ENCODE results near the gene IZUMO1R. TPM values are rescaled to one million over a fixed set of nuclear protein-coding genes. Genes with fewer than 3 reads are reported as not detected.

The IZUMO1R gene
- total RNA-seq, 4 donors from 2014 or later: not detected

- TF ChIP-seq CTCF (IDR thresholded peaks at IDR 0.05): no peak
- DNase-seq (ENCODE audit: low spot score): no peak
Measured at GRCh38 chr11:94308024-94308423, 3.6 kb downstream of the IZUMO1R start.

GRCh38 chr11:94309757-94310156, 5.4 kb downstream of the IZUMO1R start:
- no peak for ATAC-seq (ENCODE audit: low FRiP score)
- no peak for DNase-seq (ENCODE audit: low spot score)
- no peak for TF ChIP-seq CTCF (IDR thresholded peaks at IDR 0.05)

More at GRCh38 chr11:94308024-94308423, 3.6 kb downstream of the IZUMO1R start:
- ATAC-seq (ENCODE audit: low FRiP score): no peak

GRCh38 chr11:94310191-94310875, 6.0 kb downstream of the IZUMO1R start:
- no peak for TF ChIP-seq CTCF (IDR thresholded peaks at IDR 0.05)
- DNase-seq (ENCODE audit: low spot score) (no peak), ATAC-seq (ENCODE audit: low FRiP score) (no peak)

GRCh38 chr11:94312339-94312738, 8.0 kb downstream of the IZUMO1R start:
- ATAC-seq (ENCODE audit: low FRiP score): no peak
- no peak for DNase-seq (ENCODE audit: low spot score)
- no peak for TF ChIP-seq CTCF (IDR thresholded peaks at IDR 0.05)

GRCh38 chr11:94314064-94314463, 9.7 kb downstream of the IZUMO1R start:
- no peak for TF ChIP-seq CTCF (IDR thresholded peaks at IDR 0.05)
- ATAC-seq (ENCODE audit: low FRiP score) (no peak), DNase-seq (ENCODE audit: low spot score) (no peak)

GRCh38 chr11:94315664-94316063, 11.3 kb downstream of the IZUMO1R start:
- TF ChIP-seq CTCF (IDR thresholded peaks at IDR 0.05): no peak
- DNase-seq (ENCODE audit: low spot score) (no peak), ATAC-seq (ENCODE audit: low FRiP score) (peak; percentile 64)

GRCh38 chr11:94322501-94322900, 18.1 kb downstream of the IZUMO1R start:
- TF ChIP-seq CTCF (IDR thresholded peaks at IDR 0.05): no peak
- DNase-seq (ENCODE audit: low spot score) (no peak), ATAC-seq (ENCODE audit: low FRiP score) (no peak)

All from omental fat pad (tissue), 4 donors.